HepG2 (cell line): ENCODE data around the gene CGA. TPM values are rescaled to one million over a fixed set of nuclear protein-coding genes. Genes with fewer than 3 reads are reported as not detected.

Experiments
- ATAC-seq: fragments of 200-7000 bp; cut with Tn5 transposase; 3 replicates; pipeline ENCODE4 v1.9.1; 2020; ENCODE audit warnings: mild to moderate bottlenecking, moderate library complexity
- BruUV-seq: library from RNA; stranded (reverse); fragments of 400-500 nt; replicated peaks from 2 replicates; lab custom pipeline; 2021; lab: Mats Ljungman, UMichigan
- CTCF ChIA-PET: fragments of 300-600 bp; formaldehyde crosslinking; extraction: SDS; loops from one replicate; lab custom pipeline; 2021; ENCODE audit warnings: low total read pairs, inconsistent platforms, low intra/inter-chr PET ratio; lab: Yijun Ruan, JAX
- POLR2A ChIA-PET: fragments of 350-600 bp; sonication (Branson Sonifier 250); formaldehyde crosslinking; loops from one replicate; lab custom pipeline; 2020; ENCODE audit warnings: antibody characterized with exemption, inconsistent platforms; lab: Yijun Ruan, JAX
- DNase-seq: peaks from one replicate; pipeline ENCODE4 v3.0.0-alpha.2; 2015; ENCODE audit warnings: low spot score
- FAIRE-seq: peaks from 3 replicates; lab custom pipeline; 2011; peaks lifted over from hg19 to GRCh38; lab: Jason Lieb, UNC
- H2AFZ ChIP-seq: one replicate; pipeline ENCODE4 v1.6.1; 2011; ENCODE audit warnings: low read length, inconsistent platforms
- H3K27ac ChIP-seq: fragments of 300-600 bp; 3 replicates; pipeline ENCODE4 v1.8.0; 2011; ENCODE audit warnings: mixed run types, mild to moderate bottlenecking, mixed read lengths, low read length, inconsistent platforms; ENCODE audit not compliant: insufficient read depth; ENCODE audit errors: extremely low read length
- H3K27me3 ChIP-seq, 2 experiments: fragments of 200-600 bp in 1 of 2; 2 replicates in 1 of 2; 3 replicates in 1 of 2; pipeline versions ENCODE4 v1.6.0 to v1.8.0; 2011; ENCODE audit warnings: low read length in 2 of 2, mild to moderate bottlenecking in 2 of 2, moderate library complexity in 2 of 2, inconsistent platforms in 1 of 2; ENCODE audit not compliant: insufficient read depth in 2 of 2, control insufficient read depth in 1 of 2
- H3K36me3 ChIP-seq, 2 experiments: fragments of 200-600 bp in 1 of 2; replicated peaks in 1 of 2; 2 replicates in 1 of 2; 3 replicates in 1 of 2; pipeline versions ENCODE4 v1.5.1 to v1.8.0; 2011; ENCODE audit warnings: low read length in 2 of 2, inconsistent platforms in 1 of 2; ENCODE audit not compliant: insufficient read depth in 2 of 2, control insufficient read depth in 1 of 2
- H3K4me1 ChIP-seq: 2 replicates; pipeline ENCODE4 v1.5.1; 2012; ENCODE audit warnings: low read length, inconsistent platforms; ENCODE audit not compliant: insufficient read depth
- H3K4me2 ChIP-seq: 2 replicates; pipeline ENCODE4 v1.6.0; 2011; ENCODE audit warnings: low read depth, low read length, inconsistent platforms
- H3K4me3 ChIP-seq, 3 experiments: fragments of 200-600 bp in 1 of 3; sonication (generic), shearing (Covaris generic) in 1 of 3; replicated peaks in 1 of 3; 2 replicates each; pipeline ENCODE4 v1.5.1; 2011 to 2016; ENCODE audit warnings: low read length in 3 of 3, inconsistent platforms in 2 of 3, low read depth in 2 of 3, mild to moderate bottlenecking in 2 of 3, control low read depth in 1 of 3, mixed read lengths in 1 of 3; ENCODE audit not compliant: insufficient read depth in 1 of 3
- H3K79me2 ChIP-seq: one replicate; pipeline ENCODE4 v1.6.1; 2011; ENCODE audit warnings: low read length, inconsistent platforms; ENCODE audit not compliant: insufficient read depth
- H3K9ac ChIP-seq: 2 replicates; pipeline ENCODE4 v1.6.0; 2011; ENCODE audit warnings: mild to moderate bottlenecking, low read depth, low read length, inconsistent platforms; ENCODE audit not compliant: insufficient read depth
- H3K9me3 ChIP-seq: 2 replicates; pipeline ENCODE4 v1.5.1; 2012; ENCODE audit warnings: mild to moderate bottlenecking, low read length
- H4K20me1 ChIP-seq: 2 replicates; pipeline ENCODE4 v1.6.0; 2011; ENCODE audit warnings: inconsistent platforms, mild to moderate bottlenecking, low read length, moderate library complexity; ENCODE audit not compliant: insufficient read depth
- ARID2 ChIP-seq: sonication (generic); formaldehyde crosslinking; IDR thresholded peaks from 2 replicates; pipeline ENCODE4 v1.8.1; 2022; ENCODE audit warnings: mild to moderate bottlenecking, missing genetic modification reagents, borderline replicate concordance
- ATF7 ChIP-seq, 2 experiments: fragments of 450-650 bp in 1 of 2; sonication (generic) in 1 of 2; formaldehyde crosslinking in 1 of 2; IDR thresholded peaks; 2 replicates each; pipeline versions ENCODE4 v1.4.0 to v1.6.1; 2016 to 2020; ENCODE audit warnings: antibody characterized with exemption in 1 of 2, mild to moderate bottlenecking in 1 of 2, missing genetic modification reagents in 1 of 2
- E2F1 ChIP-seq: sonication (generic); formaldehyde crosslinking; IDR thresholded peaks from 2 replicates; pipeline ENCODE4 v1.5.0; 2020; ENCODE audit warnings: missing genetic modification reagents
- ELF1 ChIP-seq: sonication (generic); formaldehyde crosslinking; IDR thresholded peaks from 2 replicates; pipeline ENCODE4 v1.4.0; 2020; ENCODE audit warnings: missing genetic modification reagents
- KMT2B ChIP-seq: IDR thresholded peaks from 2 replicates; pipeline ENCODE4 v1.6.1; 2016; ENCODE audit warnings: missing genetic modification reagents, missing compliant biosample characterization
- NFATC3 ChIP-seq: sonication (generic); formaldehyde crosslinking; IDR thresholded peaks from 2 replicates; pipeline ENCODE4 v1.5.1; 2020; ENCODE audit warnings: mild to moderate bottlenecking, missing genetic modification reagents
- SNAPC5 ChIP-seq: sonication (generic); formaldehyde crosslinking; IDR thresholded peaks from 2 replicates; pipeline ENCODE4 v1.8.1; 2023; ENCODE audit warnings: mild to moderate bottlenecking, missing genetic modification reagents, borderline replicate concordance
- TBX3 ChIP-seq: fragments of 450-650 bp; IDR thresholded peaks from 2 replicates; pipeline ENCODE4 v1.6.1; 2017; ENCODE audit warnings: antibody characterized with exemption, mild to moderate bottlenecking, inconsistent platforms, borderline replicate concordance
- ZNF33A ChIP-seq: sonication (generic); formaldehyde crosslinking; IDR thresholded peaks from 2 replicates; pipeline ENCODE4 v1.5.1; 2020; ENCODE audit warnings: missing genetic modification reagents, mild to moderate bottlenecking, moderate library complexity, borderline replicate concordance
- WGBS: methylation state at CpG from one replicate; pipeline ENCODE4 v1.1.6; 2017; ENCODE audit warnings: low lambda C conversion rate; 5-methylcytosine and 5-hydroxymethylcytosine counted together
- in situ Hi-C: cut with HindIII; loops from 2 replicates; pipeline ENCODE4 v1.10.0; 2017; ENCODE audit warnings: low pct_unique_long_range_greater_than_20kb; ENCODE audit not compliant: extremely low pct_ligation_motif_present
- intact Hi-C: fragments of 100-400 bp; cut with micrococcal nuclease; formaldehyde crosslinking; loops from one replicate; pipeline ENCODE4 v1.10.0; 2022; ENCODE audit not compliant: unreplicated experiment
- polyA plus RNA-seq, 8 experiments: library from polyadenylated mRNA; depleted of rRNA in 3 of 8; stranded (reverse) in 7 of 8; unstranded in 1 of 8; fragments of >200 nt; fragmentation: Illumina TruSeq in 4 of 8; extraction: Trizol in 4 of 8; gene quantifications; 2 replicates each; pipeline versions ENCODE4 v1.2.1 to v1.2.3, GENCODE V29; 2011 to 2016; ENCODE audit warnings: low read depth in 4 of 8, missing spikeins in 1 of 8, mixed read lengths in 1 of 8; ENCODE audit not compliant: insufficient read depth in 1 of 8
- total RNA-seq, 5 experiments: library from RNA; depleted of rRNA; stranded (reverse); fragments of >200 nt; fragmentation: Illumina TruSeq; extraction: Trizol; gene quantifications; 2 replicates each; pipeline ENCODE4 v1.2.3, GENCODE V29; 2016; ENCODE audit warnings: low read depth in 1 of 5

CGA gene
- total and polyA plus RNA-seq, 2 of the 13 experiments (the other 11 are each of a cell fraction or from before 2014, with no cell fraction given) = 0.09 TPM; not detected in 1

GRCh38 chr6:87071683-87072082 is 23.2 kb downstream of the CGA start:
- H3K79me2 ChIP-seq = no peaks in the 10 kb centered on the region
- no peak overlapping the region for H3K27ac ChIP-seq
- 9% methylated on average over 3 of the region's 3 CpGs for WGBS
- DNase-seq = no peak
- POLR2A ChIA-PET = no interaction called here
- BruUV-seq = no TSS peak
- no peak for FAIRE-seq
- no peak overlapping the region for H3K4me3 ChIP-seq
- in situ Hi-C loops = no loop called here
- H3K9me3 ChIP-seq = no peaks in the 10 kb centered on the region
- H3K27me3 ChIP-seq = no peaks in the 10 kb centered on the region
- TF ChIP-seq ATF7 (IDR thresholded peaks at IDR 0.05) = no peak
- TF ChIP-seq ATF7 (CRISPR knock-in tag; IDR thresholded peaks at IDR 0.05) = no peak
- TF ChIP-seq ARID2 = no peak
- TF ChIP-seq TBX3 = no peak
- no peak for TF ChIP-seq ZNF33A
- no peak for TF ChIP-seq ELF1
- TF ChIP-seq KMT2B (CRISPR knock-in tag) = no peak
- no peak for TF ChIP-seq E2F1 (CRISPR knock-in tag)
- no peak for TF ChIP-seq SNAPC5 (CRISPR knock-in tag)
- no peak for TF ChIP-seq NFATC3 (CRISPR knock-in tag)
- TF ChIP-seq, all 625 proteins: peak for 0
- intact Hi-C loops = no loop called here
- CTCF ChIA-PET = no interaction called here
- Histone ChIP-seq H3K4me1 (peaks cover 17% of the 10 kb centered on the region), H3K36me3 (no peaks in the 10 kb centered on the region), H2AFZ (no peak overlapping the region), H4K20me1 (no peaks in the 10 kb centered on the region), H3K4me2 (no peak overlapping the region), H3K9ac (no peak overlapping the region)
- no peak for ATAC-seq
